HepG2 (cell line): ENCODE data around the gene LCMT2. TPM values are rescaled to one million over a fixed set of nuclear protein-coding genes. Genes with fewer than 3 reads are reported as not detected.

Experiments used
- ARID2 ChIP-seq: sonication (generic); formaldehyde crosslinking; IDR thresholded peaks from 2 replicates; pipeline ENCODE4 v1.8.1; 2022; ENCODE audit warnings: mild to moderate bottlenecking, missing genetic modification reagents, borderline replicate concordance
- ARNT2 ChIP-seq: sonication (generic); formaldehyde crosslinking; IDR thresholded peaks from 2 replicates; pipeline ENCODE4 v1.8.0; 2022; ENCODE audit warnings: mild to moderate bottlenecking, low read depth, missing genetic modification reagents, moderate library complexity
- CBFB ChIP-seq: sonication (generic); formaldehyde crosslinking; IDR thresholded peaks from 2 replicates; pipeline ENCODE4 v1.4.0; 2020; ENCODE audit warnings: missing genetic modification reagents
- CC2D1A ChIP-seq: sonication (generic); formaldehyde crosslinking; IDR thresholded peaks from 2 replicates; pipeline ENCODE4 v1.8.1; 2023; ENCODE audit warnings: mild to moderate bottlenecking, missing genetic modification reagents
- FOSL1 ChIP-seq: sonication (generic); formaldehyde crosslinking; IDR thresholded peaks from 2 replicates; pipeline ENCODE4 v1.9.0; 2021; ENCODE audit warnings: missing genetic modification reagents, borderline replicate concordance
- FOXK2 ChIP-seq: fragments of 450-650 bp; IDR thresholded peaks from 2 replicates; pipeline ENCODE4 v1.6.1; 2016
- FOXP1 ChIP-seq, 2 experiments: fragments of 450-650 bp in 1 of 2; IDR thresholded peaks; 2 replicates each; pipeline ENCODE4 v1.6.1; 2017 to 2018; ENCODE audit warnings: antibody characterized with exemption in 1 of 2
- FUBP1 ChIP-seq: sonication (generic); formaldehyde crosslinking; IDR thresholded peaks from 2 replicates; pipeline ENCODE4 v1.5.1; 2020; ENCODE audit warnings: missing genetic modification reagents, mild to moderate bottlenecking, borderline replicate concordance
- IKZF5 ChIP-seq: IDR thresholded peaks from 2 replicates; pipeline ENCODE4 v1.6.1; 2018; ENCODE audit warnings: missing genetic modification reagents, mild to moderate bottlenecking, missing compliant biosample characterization
- JUND ChIP-seq: sonication (generic); formaldehyde crosslinking; IDR thresholded peaks from 2 replicates; pipeline ENCODE4 v1.8.0; 2022; ENCODE audit warnings: mild to moderate bottlenecking, missing genetic modification reagents
- MEF2D ChIP-seq: sonication (generic); formaldehyde crosslinking; IDR thresholded peaks from 2 replicates; pipeline ENCODE4 v1.5.1; 2020; ENCODE audit warnings: mild to moderate bottlenecking, missing genetic modification reagents
- NAIF1 ChIP-seq: sonication (generic); formaldehyde crosslinking; IDR thresholded peaks from 2 replicates; pipeline ENCODE4 v1.5.0; 2020; ENCODE audit warnings: mild to moderate bottlenecking, missing genetic modification reagents, borderline replicate concordance
- NR2F1 ChIP-seq, 2 experiments: fragments of 450-650 bp in 1 of 2; formaldehyde crosslinking in 1 of 2; IDR thresholded peaks; 2 replicates each; pipeline versions ENCODE4 v1.5.0 to v1.6.1; 2016 to 2020; ENCODE audit warnings: mild to moderate bottlenecking in 1 of 2, missing compliant biosample characterization in 1 of 2, missing genetic modification reagents in 1 of 2, moderate library complexity in 1 of 2
- REST ChIP-seq, 2 experiments: IDR thresholded peaks; 2 replicates each; pipeline ENCODE4 v1.6.1; 2011 to 2012; ENCODE audit warnings: low read length in 2 of 2, borderline replicate concordance in 1 of 2, low read depth in 1 of 2, mild to moderate bottlenecking in 1 of 2, moderate library complexity in 1 of 2
- RFX1 ChIP-seq: fragments of 450-650 bp; IDR thresholded peaks from 2 replicates; pipeline ENCODE4 v1.6.1; 2017
- SRY ChIP-seq: sonication (generic); formaldehyde crosslinking; IDR thresholded peaks from 2 replicates; pipeline ENCODE4 v1.8.0; 2022; ENCODE audit warnings: mild to moderate bottlenecking, missing genetic modification reagents
- TEF ChIP-seq: sonication (generic); formaldehyde crosslinking; IDR thresholded peaks from 2 replicates; pipeline ENCODE4 v1.5.0; 2020; ENCODE audit warnings: missing genetic modification reagents
- ZNF101 ChIP-seq: sonication (generic); formaldehyde crosslinking; IDR thresholded peaks from 2 replicates; pipeline ENCODE4 v1.4.0; 2020; ENCODE audit warnings: mild to moderate bottlenecking, low read depth, missing genetic modification reagents, borderline replicate concordance
- ZNF3 ChIP-seq: IDR thresholded peaks from 2 replicates; pipeline ENCODE4 v1.7.0; 2017; ENCODE audit warnings: inconsistent platforms
- ZNF451 ChIP-seq: sonication (generic); formaldehyde crosslinking; IDR thresholded peaks from 2 replicates; pipeline ENCODE4 v1.5.0; 2020; ENCODE audit warnings: mild to moderate bottlenecking, missing genetic modification reagents
- ZNF552 ChIP-seq: sonication (generic); formaldehyde crosslinking; IDR thresholded peaks from 2 replicates; pipeline ENCODE4 v1.9.0; 2022; ENCODE audit warnings: missing genetic modification reagents, mild to moderate bottlenecking, borderline replicate concordance
- ZNF572 ChIP-seq: sonication (generic); formaldehyde crosslinking; IDR thresholded peaks from 2 replicates; pipeline ENCODE4 v1.5.1; 2020; ENCODE audit warnings: mild to moderate bottlenecking, missing genetic modification reagents
- ZNF7 ChIP-seq: IDR thresholded peaks from 2 replicates; pipeline ENCODE4 v1.6.1; 2016; ENCODE audit warnings: missing biosample characterization, missing genetic modification reagents
- ZNF782 ChIP-seq: sonication (generic); formaldehyde crosslinking; IDR thresholded peaks from 2 replicates; pipeline ENCODE4 v1.4.0; 2020; ENCODE audit warnings: missing genetic modification reagents, mild to moderate bottlenecking, borderline replicate concordance
- polyA plus RNA-seq, 8 experiments: library from polyadenylated mRNA; depleted of rRNA in 3 of 8; stranded (reverse) in 7 of 8; unstranded in 1 of 8; fragments of >200 nt; fragmentation: Illumina TruSeq in 4 of 8; extraction: Trizol in 4 of 8; gene quantifications; 2 replicates each; pipeline versions ENCODE4 v1.2.1 to v1.2.3, GENCODE V29; 2011 to 2016; ENCODE audit warnings: low read depth in 4 of 8, missing spikeins in 1 of 8, mixed read lengths in 1 of 8; ENCODE audit not compliant: insufficient read depth in 1 of 8
- total RNA-seq, 5 experiments: library from RNA; depleted of rRNA; stranded (reverse); fragments of >200 nt; fragmentation: Illumina TruSeq; extraction: Trizol; gene quantifications; 2 replicates each; pipeline ENCODE4 v1.2.3, GENCODE V29; 2016; ENCODE audit warnings: low read depth in 1 of 5

Gene LCMT2
- total and polyA plus RNA-seq, 2 of the 13 experiments (the other 11 are each of a cell fraction or from before 2014, with no cell fraction given), result 6.9 to 9.1 TPM

- TF ChIP-seq FOXP1 (IDR thresholded peaks at IDR 0.05) (no peak), FOXP1 (CRISPR knock-in tag; IDR thresholded peaks at IDR 0.05) (no peak), CBFB (CRISPR knock-in tag) (no peak), ARID2 (CRISPR knock-in tag) (0 out of 2 replicates have a peak, but pooled peaks have one; percentile 61), CC2D1A (CRISPR knock-in tag) (no peak), ZNF552 (CRISPR knock-in tag) (no peak), ARNT2 (CRISPR knock-in tag) (no peak), MEF2D (CRISPR knock-in tag) (no peak), FOXK2 (no peak), FOSL1 (CRISPR knock-in tag) (no peak), JUND (CRISPR knock-in tag) (peak; percentile 6; the same call in 1 of the 2 replicates), NR2F1 (CRISPR knock-in tag; IDR thresholded peaks at IDR 0.05) (peak in 1 of 2 experiments; percentile 7; a peak in 3 of 4 replicates), ZNF782 (CRISPR knock-in tag) (0 out of 2 replicates have a peak, but pooled peaks have one; percentile 33), ZNF451 (CRISPR knock-in tag) (no peak), ZNF101 (CRISPR knock-in tag) (0 out of 2 replicates have a peak, but pooled peaks have one; percentile 34), ZNF572 (CRISPR knock-in tag) (no peak), RFX1 (no peak), ZNF3 (CRISPR knock-in tag) (no peak), FUBP1 (CRISPR knock-in tag) (no peak), NAIF1 (CRISPR knock-in tag) (no peak), SRY (CRISPR knock-in tag) (no peak), IKZF5 (CRISPR knock-in tag) (no peak; the same call in 1 of the 2 replicates), REST (IDR thresholded peaks at IDR 0.05; ENCODE audit: borderline replicate concordance in 1 of 2, low read depth in 1 of 2, low read length in 2 of 2) (no peak), TEF (no peak), ZNF7 (CRISPR knock-in tag) (no peak)
Measured at GRCh38 chr15:43330780-43331087, 361 bp upstream of the LCMT2 start (continued).
